IMR-90 (cell line): ENCODE data around the gene CDCP1. TPM values are rescaled to one million over a fixed set of nuclear protein-coding genes. Genes with fewer than 3 reads are reported as not detected.

Experiments used
- ATAC-seq: fragments of 200-7000 bp; cut with Tn5 transposase; 2 replicates; pipeline ENCODE4 v1.9.1; 2020; ENCODE audit warnings: low read depth, mild to moderate bottlenecking, moderate library complexity
- BruUV-seq: library from RNA; stranded (reverse); fragments of 400-500 nt; replicated peaks from 2 replicates; lab custom pipeline; 2021; lab: Mats Ljungman, UMichigan
- CTCF ChIA-PET: fragments of 300-600 bp; formaldehyde crosslinking; extraction: SDS; loops from one replicate; lab custom pipeline; 2021; ENCODE audit warnings: antibody characterized with exemption; lab: Yijun Ruan, JAX
- POLR2A ChIA-PET: fragments of 300-600 bp; sonication (Branson Sonifier 250); formaldehyde crosslinking; loops from one replicate; lab custom pipeline; 2022; ENCODE audit warnings: antibody characterized with exemption; ENCODE audit not compliant: unreplicated experiment; lab: Charles Lee
- DNase-seq: peaks from one replicate; pipeline ENCODE4 v3.0.0; 2013
- H2AFZ ChIP-seq: replicated peaks from 2 replicates; pipeline ENCODE3; 2013; ENCODE audit warnings: low read length, mild to moderate bottlenecking; ENCODE audit not compliant: poor library complexity
- H2AK5ac ChIP-seq: 2 replicates; pipeline ENCODE4 v1.6.1; 2013; ENCODE audit warnings: low read depth, low read length, inconsistent platforms
- H2AK9ac ChIP-seq: replicated peaks from 2 replicates; pipeline ENCODE3; 2013; ENCODE audit warnings: mild to moderate bottlenecking, low read depth, low read length, moderate library complexity; ENCODE audit not compliant: poor library complexity
- H2BK120ac ChIP-seq: 2 replicates; pipeline ENCODE4 v1.6.1; 2013; ENCODE audit warnings: low read depth, low read length, inconsistent platforms
- H2BK15ac ChIP-seq: 3 replicates; pipeline ENCODE4 v1.6.1; 2013; ENCODE audit warnings: low read depth, low read length, inconsistent platforms
- H2BK20ac ChIP-seq: 2 replicates; pipeline ENCODE4 v1.6.1; 2013; ENCODE audit warnings: low read depth, mild to moderate bottlenecking, inconsistent platforms, low read length, moderate library complexity
- H2BK5ac ChIP-seq: 2 replicates; pipeline ENCODE4 v1.6.1; 2013; ENCODE audit warnings: mild to moderate bottlenecking, low read depth, low read length, inconsistent platforms; ENCODE audit not compliant: poor library complexity, severe bottlenecking
- H3K14ac ChIP-seq: replicated peaks from 2 replicates; pipeline ENCODE4 v1.6.1; 2013; ENCODE audit warnings: low read depth, low read length, inconsistent platforms
- H3K18ac ChIP-seq: 2 replicates; pipeline ENCODE4 v1.6.1; 2013; ENCODE audit warnings: low read depth, low read length, control low read depth
- H3K23ac ChIP-seq: 2 replicates; pipeline ENCODE4 v1.6.1; 2013; ENCODE audit warnings: low read depth, low read length, inconsistent platforms
- H3K27ac ChIP-seq: 2 replicates; pipeline ENCODE4 v1.5.1; 2013; ENCODE audit warnings: mild to moderate bottlenecking, control low read depth, low read length; ENCODE audit not compliant: insufficient read depth
- H3K27me3 ChIP-seq: 2 replicates; pipeline ENCODE4 v1.6.1; 2013; ENCODE audit warnings: low read length; ENCODE audit not compliant: control insufficient read depth, insufficient read depth
- H3K36me3 ChIP-seq: 2 replicates; pipeline ENCODE4 v1.6.1; 2013; ENCODE audit warnings: low read length, mixed read lengths; ENCODE audit not compliant: control insufficient read depth, insufficient read depth
- H3K4ac ChIP-seq: 2 replicates; pipeline ENCODE4 v1.6.1; 2013; ENCODE audit warnings: low read depth, low read length, inconsistent platforms
- H3K4me1 ChIP-seq: 2 replicates; pipeline ENCODE4 v1.6.1; 2013; ENCODE audit warnings: low read length, mixed read lengths; ENCODE audit not compliant: control insufficient read depth, insufficient read depth
- H3K4me2 ChIP-seq: 2 replicates; pipeline ENCODE4 v1.6.1; 2013; ENCODE audit warnings: low read depth, mild to moderate bottlenecking, control low read depth, low read length, moderate library complexity
- H3K4me3 ChIP-seq: 2 replicates; pipeline ENCODE4 v1.5.1; 2013; ENCODE audit warnings: low read depth, mild to moderate bottlenecking, control low read depth, low read length, moderate library complexity; ENCODE audit not compliant: insufficient read depth
- H3K56ac ChIP-seq: 2 replicates; pipeline ENCODE4 v1.6.1; 2013; ENCODE audit warnings: low read length, inconsistent platforms; ENCODE audit not compliant: insufficient read depth; ENCODE audit errors: extremely low read depth
- H3K79me1 ChIP-seq, 2 experiments: 2 replicates each; pipeline ENCODE4 v1.6.1; 2013; ENCODE audit warnings: low read length in 2 of 2, inconsistent platforms in 1 of 2, low read depth in 1 of 2
- H3K9ac ChIP-seq: 2 replicates; pipeline ENCODE4 v1.6.1; 2013; ENCODE audit warnings: low read depth, low read length, control low read depth
- H3K9me1 ChIP-seq: 2 replicates; pipeline ENCODE4 v1.6.1; 2013; ENCODE audit warnings: low read length, inconsistent platforms; ENCODE audit not compliant: insufficient read depth
- H3K9me3 ChIP-seq: 2 replicates; pipeline ENCODE4 v1.6.1; 2013; ENCODE audit warnings: low read length; ENCODE audit not compliant: control insufficient read depth, insufficient read depth
- H4K20me1 ChIP-seq: 2 replicates; pipeline ENCODE4 v1.6.1; 2013; ENCODE audit warnings: low read length, inconsistent platforms; ENCODE audit not compliant: insufficient read depth
- H4K5ac ChIP-seq: 2 replicates; pipeline ENCODE4 v1.6.1; 2013; ENCODE audit warnings: mild to moderate bottlenecking, low read depth, low read length, control low read depth
- H4K8ac ChIP-seq, 2 experiments: 2 replicates each; pipeline ENCODE4 v1.6.1; 2013; ENCODE audit warnings: low read depth in 2 of 2, low read length in 2 of 2, control low read depth in 1 of 2, inconsistent platforms in 1 of 2
- H4K91ac ChIP-seq: 2 replicates; pipeline ENCODE4 v1.6.1; 2013; ENCODE audit warnings: low read depth, low read length, inconsistent platforms; ENCODE audit not compliant: insufficient read depth
- BHLHE40 ChIP-seq: fragments of 150-350 bp; IDR thresholded peaks from 2 replicates; pipeline ENCODE4 v1.6.1; 2016; ENCODE audit warnings: mild to moderate bottlenecking, low read depth, low read length
- CEBPB ChIP-seq: IDR thresholded peaks from 2 replicates; pipeline ENCODE4 v1.6.1; 2012; ENCODE audit warnings: low read depth, low read length, improper control_type of control experiment
- CHD1 ChIP-seq: IDR thresholded peaks from 2 replicates; pipeline ENCODE4 v1.6.1; 2012; ENCODE audit warnings: low read depth, low read length, improper control_type of control experiment
- FOS ChIP-seq: fragments of 150-350 bp; IDR thresholded peaks from 2 replicates; pipeline ENCODE4 v1.6.1; 2016; ENCODE audit warnings: low read depth, low read length
- MAFK ChIP-seq: IDR thresholded peaks from 2 replicates; pipeline ENCODE4 v1.6.1; 2012; ENCODE audit warnings: low read depth, low read length, improper control_type of control experiment
- MAZ ChIP-seq: IDR thresholded peaks from 2 replicates; pipeline ENCODE4 v1.6.1; 2012; ENCODE audit warnings: low read depth, mild to moderate bottlenecking, low read length, improper control_type of control experiment, moderate library complexity, borderline replicate concordance
- NFE2L2 ChIP-seq: fragments of 150-350 bp; IDR thresholded peaks from 2 replicates; pipeline ENCODE4 v1.6.1; 2016; ENCODE audit warnings: low read depth, mild to moderate bottlenecking, low read length
- POLR2A ChIP-seq: IDR thresholded peaks from 2 replicates; pipeline ENCODE4 v1.6.1; 2012; ENCODE audit warnings: mild to moderate bottlenecking, low read depth, low read length
- RAD21 ChIP-seq: IDR thresholded peaks from 2 replicates; pipeline ENCODE4 v1.6.1; 2012; ENCODE audit warnings: low read length, improper control_type of control experiment
- RCOR1 ChIP-seq: IDR thresholded peaks from 2 replicates; pipeline ENCODE4 v1.6.1; 2012; ENCODE audit warnings: mild to moderate bottlenecking, low read length, improper control_type of control experiment; ENCODE audit not compliant: insufficient replicate concordance
- RFX5 ChIP-seq: IDR thresholded peaks from 2 replicates; pipeline ENCODE4 v1.8.0; 2012; ENCODE audit warnings: low read depth, mild to moderate bottlenecking, low read length, moderate library complexity
- SMC3 ChIP-seq: fragments of 150-350 bp; IDR thresholded peaks from 2 replicates; pipeline ENCODE4 v1.6.1; 2016; ENCODE audit warnings: low read depth, mild to moderate bottlenecking, antibody characterized with exemption, low read length, moderate library complexity
- WGBS, 2 experiments: methylation state at CpG; one replicate each; pipeline versions ENCODE4 v1.1.5 to v1.1.7; 2013; ENCODE audit warnings: missing lambda C conversion rate in 2 of 2; ENCODE audit not compliant: insufficient read length in 1 of 2; ENCODE audit errors: extremely low coverage in 2 of 2; 5-methylcytosine and 5-hydroxymethylcytosine counted together
- dilution Hi-C: fragments of 300-500 bp; cut with HindIII; formaldehyde crosslinking; loops from one replicate; pipeline ENCODE4 v1.14.3; 2018; ENCODE audit warnings: low sequenced_read_pairs; ENCODE audit not compliant: unreplicated experiment
- in situ Hi-C: fragments of 300-500 bp; cut with MboI; formaldehyde crosslinking; loops from 3 replicates; pipeline ENCODE4 v1.14.3; 2019; ENCODE audit warnings: low sequenced_read_pairs, inconsistent platforms, mixed read lengths
- intact Hi-C: fragments of 100-400 bp; cut with micrococcal nuclease; formaldehyde crosslinking; loops from 2 replicates; pipeline ENCODE4 v1.10.0; 2022
- polyA plus RNA-seq, 3 experiments: library from polyadenylated mRNA; depleted of rRNA; stranded (reverse); fragments of >200 nt; gene quantifications; 2 replicates each; pipeline ENCODE4 v1.2.3, GENCODE V29; 2012; ENCODE audit warnings: low replicate concordance in 1 of 3
- total RNA-seq: library from RNA; depleted of rRNA; stranded (reverse); fragments of >200 nt; gene quantifications from 2 replicates; pipeline ENCODE4 v1.2.3, GENCODE V29; 2012
- TF ChIP-seq, protein P1 (sequence below): fragments of 150-350 bp; IDR thresholded peaks from 2 replicates; pipeline ENCODE4 v1.6.1; 2016; ENCODE audit warnings: low read depth, mild to moderate bottlenecking, low read length, moderate library complexity, borderline replicate concordance
- TF ChIP-seq, protein P2 (sequence below): conservative IDR thresholded peaks from 2 replicates; pipeline ENCODE4 v1.5.1; 2012; ENCODE audit warnings: mild to moderate bottlenecking, low read depth, low read length, improper control_type of control experiment
- TF ChIP-seq, protein P3 (sequence below): fragments of 150-350 bp; IDR thresholded peaks from 2 replicates; pipeline ENCODE4 v1.6.1; 2017; ENCODE audit warnings: mild to moderate bottlenecking, antibody characterized with exemption, low read length, low read depth

Gene CDCP1
- total and polyA plus RNA-seq, 2 of the 4 experiments (the other 2 are of a cell fraction), result 2.5 to 3.8 TPM

DNA sequence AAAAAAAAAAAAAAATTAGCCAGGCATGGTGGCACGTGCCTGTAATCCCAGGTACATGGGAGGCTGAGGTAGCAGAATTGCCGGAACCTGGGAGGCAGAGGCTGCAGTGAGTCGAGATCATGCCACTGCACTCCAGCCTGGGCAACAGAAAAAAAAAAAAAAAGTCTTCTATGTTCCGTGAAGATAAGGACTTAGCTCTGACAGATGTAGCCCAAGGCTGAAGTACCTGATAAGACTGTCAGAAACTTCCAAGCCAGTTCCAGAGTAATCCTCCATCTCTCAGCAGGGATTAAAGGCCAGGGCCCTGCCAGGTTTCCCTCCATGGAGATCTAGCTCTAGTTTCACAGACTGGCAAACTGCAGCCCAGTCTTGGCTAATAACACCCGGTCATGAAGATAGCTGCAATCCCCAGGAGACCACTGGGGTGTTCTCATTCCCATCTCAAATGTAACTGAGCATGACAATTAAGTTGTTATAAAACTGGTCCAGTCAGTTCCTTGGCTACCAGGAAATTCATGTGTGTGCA is 8.5 kb downstream of the CDCP1 start:
- Histone ChIP-seq H2BK15ac (peak overlapping the region; percentile 81), H2BK20ac (peak overlapping the region; percentile 77), H4K20me1 (no peaks in the 10 kb centered on the region), H2AK9ac (no peak overlapping the region), H4K91ac (peak overlapping the region; percentile 43; the same call in 1 of the 2 replicates), H2BK120ac (peak overlapping the region; percentile 94), H4K5ac (peak overlapping the region; percentile 75), H2BK5ac (peak overlapping the region; percentile 97), H3K14ac (peak overlapping the region; percentile 58), H3K4me2 (no peak overlapping the region), H3K4me3 (no peak overlapping the region), H3K27me3 (no peaks in the 10 kb centered on the region), H2AFZ (no peak overlapping the region), H3K9ac (no peak overlapping the region), H3K27ac (peak overlapping the region; percentile 41), H3K9me1 (peaks cover 22% of the 10 kb centered on the region), H3K9me3 (no peaks in the 10 kb centered on the region), H3K36me3 (no peaks in the 10 kb centered on the region), H3K79me1 (peaks cover 12 to 42% of the 10 kb centered on the region in 2 experiments), H4K8ac (peak overlapping the region; percentile 73 to 94), H3K4ac (peak overlapping the region; percentile 98; the same call in 1 of the 2 replicates), H2AK5ac (peak overlapping the region; percentile 41), H3K56ac (no peak overlapping the region), H3K4me1 (peaks cover 25% of the 10 kb centered on the region), H3K23ac (0 out of 2 replicates have a peak overlapping the region, but pooled peaks have one; percentile 10), H3K18ac (peak overlapping the region; percentile 87)
- BruUV-seq, result no TSS peak
- in situ Hi-C loops, result loop anchor here (5.0 kb wide), 1 partner anchor 70 kb away; no protein-coding TSS in a partner anchor
- ATAC-seq (no peak), DNase-seq (no peak)
- dilution Hi-C loops, result no loop called here
- ChIA-PET CTCF (interaction anchor here (0.9 kb wide), 1 partner anchor 14 kb away, joined by 4 read pairs; no protein-coding TSS in a partner anchor), POLR2A (no interaction called here)
- TF ChIP-seq BHLHE40 (no peak), NFE2L2 (no peak), SMC3 (no peak), FOS (no peak), RAD21 (no peak), MAFK (no peak), CHD1 (no peak), POLR2A (no peak), RFX5 (no peak), MAZ (no peak), CEBPB (no peak), RCOR1 (no peak)
- TF ChIP-seq, protein P1, sequence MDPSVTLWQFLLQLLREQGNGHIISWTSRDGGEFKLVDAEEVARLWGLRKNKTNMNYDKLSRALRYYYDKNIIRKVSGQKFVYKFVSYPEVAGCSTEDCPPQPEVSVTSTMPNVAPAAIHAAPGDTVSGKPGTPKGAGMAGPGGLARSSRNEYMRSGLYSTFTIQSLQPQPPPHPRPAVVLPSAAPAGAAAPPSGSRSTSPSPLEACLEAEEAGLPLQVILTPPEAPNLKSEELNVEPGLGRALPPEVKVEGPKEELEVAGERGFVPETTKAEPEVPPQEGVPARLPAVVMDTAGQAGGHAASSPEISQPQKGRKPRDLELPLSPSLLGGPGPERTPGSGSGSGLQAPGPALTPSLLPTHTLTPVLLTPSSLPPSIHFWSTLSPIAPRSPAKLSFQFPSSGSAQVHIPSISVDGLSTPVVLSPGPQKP, result no peak
- TF ChIP-seq, protein P2, sequence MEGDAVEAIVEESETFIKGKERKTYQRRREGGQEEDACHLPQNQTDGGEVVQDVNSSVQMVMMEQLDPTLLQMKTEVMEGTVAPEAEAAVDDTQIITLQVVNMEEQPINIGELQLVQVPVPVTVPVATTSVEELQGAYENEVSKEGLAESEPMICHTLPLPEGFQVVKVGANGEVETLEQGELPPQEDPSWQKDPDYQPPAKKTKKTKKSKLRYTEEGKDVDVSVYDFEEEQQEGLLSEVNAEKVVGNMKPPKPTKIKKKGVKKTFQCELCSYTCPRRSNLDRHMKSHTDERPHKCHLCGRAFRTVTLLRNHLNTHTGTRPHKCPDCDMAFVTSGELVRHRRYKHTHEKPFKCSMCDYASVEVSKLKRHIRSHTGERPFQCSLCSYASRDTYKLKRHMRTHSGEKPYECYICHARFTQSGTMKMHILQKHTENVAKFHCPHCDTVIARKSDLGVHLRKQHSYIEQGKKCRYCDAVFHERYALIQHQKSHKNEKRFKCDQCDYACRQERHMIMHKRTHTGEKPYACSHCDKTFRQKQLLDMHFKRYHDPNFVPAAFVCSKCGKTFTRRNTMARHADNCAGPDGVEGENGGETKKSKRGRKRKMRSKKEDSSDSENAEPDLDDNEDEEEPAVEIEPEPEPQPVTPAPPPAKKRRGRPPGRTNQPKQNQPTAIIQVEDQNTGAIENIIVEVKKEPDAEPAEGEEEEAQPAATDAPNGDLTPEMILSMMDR, result no peak
- TF ChIP-seq, protein P3, sequence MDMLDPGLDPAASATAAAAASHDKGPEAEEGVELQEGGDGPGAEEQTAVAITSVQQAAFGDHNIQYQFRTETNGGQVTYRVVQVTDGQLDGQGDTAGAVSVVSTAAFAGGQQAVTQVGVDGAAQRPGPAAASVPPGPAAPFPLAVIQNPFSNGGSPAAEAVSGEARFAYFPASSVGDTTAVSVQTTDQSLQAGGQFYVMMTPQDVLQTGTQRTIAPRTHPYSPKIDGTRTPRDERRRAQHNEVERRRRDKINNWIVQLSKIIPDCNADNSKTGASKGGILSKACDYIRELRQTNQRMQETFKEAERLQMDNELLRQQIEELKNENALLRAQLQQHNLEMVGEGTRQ, result no peak
- intact Hi-C loops, result loop anchor here (5.0 kb wide), 1 partner anchor 65 kb away; no protein-coding TSS in a partner anchor
- 90% methylated on average over 2 of the region's 5 CpGs; no CpG with 5 or more reads in 1 of the 2 experiments for WGBS, 2 experiments
